HG02884 (cell line): ENCODE measurements around the gene TSPYL6.

Experiments
- ATAC-seq: cut with Tn5 transposase; IDR thresholded peaks from one replicate; pipeline ENCODE4 v1.9.1; 2021; ENCODE audit warnings: mild to moderate bottlenecking, moderate library complexity; ENCODE audit not compliant: unreplicated experiment

TSPYL6 gene

DNA sequence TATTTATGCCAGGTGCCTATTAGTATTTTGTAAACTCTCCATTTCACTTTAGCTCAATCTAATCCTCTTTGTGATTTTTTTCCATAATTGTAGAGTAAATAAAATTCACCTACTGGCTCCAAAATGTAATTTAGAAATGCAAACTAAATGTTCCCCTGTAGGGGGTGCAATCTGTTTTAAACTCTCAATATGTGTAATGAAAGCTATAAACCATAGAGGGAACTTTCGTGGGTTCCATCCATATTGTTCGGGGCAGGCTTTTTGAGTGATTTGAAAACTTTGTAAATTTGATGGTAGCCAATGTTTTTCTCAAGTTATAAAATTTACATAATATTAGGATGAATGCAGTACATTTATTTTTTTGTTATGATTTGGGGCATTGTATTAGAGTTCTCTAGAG lies 49.4 kb downstream of the TSPYL6 start:
- ATAC-seq: no peak

GRCh38 chr2:54204476-54204875 lies 51.6 kb downstream of the TSPYL6 start:
- no peak for ATAC-seq
